GM12874 (cell line): ENCODE results near the gene APRT.
A peak's percentile ranks its signal among the peaks of the same experiment; 100 is the strongest.

Source experiments
- TF ChIP-seq, protein P1 (sequence below): IDR thresholded peaks from 2 replicates; pipeline ENCODE4 v1.5.1; 2011; ENCODE audit warnings: low read depth, mild to moderate bottlenecking, control low read depth, low read length, moderate library complexity; ENCODE audit not compliant: insufficient read depth

The APRT gene

DNA sequence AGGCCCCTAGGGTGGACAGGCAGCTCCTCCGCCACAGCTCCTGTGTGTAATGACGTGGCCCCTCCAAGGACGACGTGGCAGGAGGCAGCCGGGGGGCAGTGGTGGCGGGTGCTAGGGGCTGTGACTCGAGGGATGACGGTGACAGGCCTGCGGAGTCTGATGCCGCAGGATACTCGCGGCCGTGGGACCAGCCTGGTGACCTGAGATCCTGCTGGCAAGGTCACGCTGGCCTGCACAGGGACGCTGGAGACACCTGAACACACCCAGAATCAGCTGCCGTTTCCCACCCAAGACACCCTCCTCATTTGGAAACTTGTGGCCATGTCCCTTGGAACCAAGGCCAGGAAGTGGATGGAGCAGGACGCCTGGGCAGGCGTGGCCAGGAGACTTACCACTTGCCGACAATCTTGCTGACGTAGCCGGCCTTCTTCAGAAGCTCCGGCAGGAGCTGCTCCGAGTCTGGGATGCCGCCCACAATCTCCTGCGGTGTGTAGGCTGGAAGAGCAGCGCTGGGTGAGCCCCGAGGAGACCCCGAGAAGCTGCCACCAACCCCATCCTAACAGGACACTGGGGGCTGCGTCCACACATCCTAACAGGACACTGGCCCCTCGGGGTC is 29.0 kb upstream of the APRT start:
- TF ChIP-seq, protein P1, sequence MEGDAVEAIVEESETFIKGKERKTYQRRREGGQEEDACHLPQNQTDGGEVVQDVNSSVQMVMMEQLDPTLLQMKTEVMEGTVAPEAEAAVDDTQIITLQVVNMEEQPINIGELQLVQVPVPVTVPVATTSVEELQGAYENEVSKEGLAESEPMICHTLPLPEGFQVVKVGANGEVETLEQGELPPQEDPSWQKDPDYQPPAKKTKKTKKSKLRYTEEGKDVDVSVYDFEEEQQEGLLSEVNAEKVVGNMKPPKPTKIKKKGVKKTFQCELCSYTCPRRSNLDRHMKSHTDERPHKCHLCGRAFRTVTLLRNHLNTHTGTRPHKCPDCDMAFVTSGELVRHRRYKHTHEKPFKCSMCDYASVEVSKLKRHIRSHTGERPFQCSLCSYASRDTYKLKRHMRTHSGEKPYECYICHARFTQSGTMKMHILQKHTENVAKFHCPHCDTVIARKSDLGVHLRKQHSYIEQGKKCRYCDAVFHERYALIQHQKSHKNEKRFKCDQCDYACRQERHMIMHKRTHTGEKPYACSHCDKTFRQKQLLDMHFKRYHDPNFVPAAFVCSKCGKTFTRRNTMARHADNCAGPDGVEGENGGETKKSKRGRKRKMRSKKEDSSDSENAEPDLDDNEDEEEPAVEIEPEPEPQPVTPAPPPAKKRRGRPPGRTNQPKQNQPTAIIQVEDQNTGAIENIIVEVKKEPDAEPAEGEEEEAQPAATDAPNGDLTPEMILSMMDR: no peak

DNA sequence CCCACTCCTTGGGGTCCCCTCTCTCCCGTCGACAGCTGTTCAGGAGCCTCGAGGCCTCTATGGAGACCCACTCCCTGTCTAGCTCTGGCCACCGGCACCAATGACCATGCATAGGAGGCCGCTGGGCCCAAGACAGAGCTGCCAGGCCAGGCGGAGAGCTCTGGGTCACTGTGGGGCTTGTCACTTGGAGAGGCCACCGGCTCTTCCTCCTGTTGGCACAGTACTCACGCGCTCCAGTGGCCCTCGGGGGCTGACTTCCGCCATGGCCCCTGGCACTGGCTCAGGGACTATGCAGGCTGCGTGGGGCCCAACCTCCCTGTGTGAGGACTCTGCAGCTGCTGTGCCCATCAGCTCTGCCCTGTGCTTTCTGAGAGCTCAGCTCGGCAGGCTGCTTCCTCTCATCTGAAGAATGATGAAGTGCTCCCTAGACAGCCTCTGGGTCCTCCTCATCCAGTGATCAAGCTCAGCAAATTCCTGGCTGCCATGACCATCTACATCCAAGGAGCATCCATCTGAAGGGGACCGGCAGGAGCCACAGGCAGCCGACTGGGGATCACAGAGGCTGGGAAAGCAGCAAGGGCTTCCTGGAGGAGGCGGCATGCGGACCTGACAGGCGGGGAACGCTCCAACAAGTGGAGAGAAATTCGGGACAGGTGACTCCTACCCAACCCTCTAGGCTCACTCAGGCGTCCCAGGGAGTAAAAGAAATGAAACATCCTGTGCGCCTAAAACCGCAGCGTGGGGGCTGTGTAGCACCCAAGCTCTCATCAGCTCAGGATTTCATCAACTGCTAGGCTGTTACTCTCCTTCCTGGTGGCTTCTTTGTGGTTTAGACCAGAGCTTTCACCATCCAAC is 28.2 kb upstream of the APRT start:
- TF ChIP-seq, protein P1: no peak

DNA sequence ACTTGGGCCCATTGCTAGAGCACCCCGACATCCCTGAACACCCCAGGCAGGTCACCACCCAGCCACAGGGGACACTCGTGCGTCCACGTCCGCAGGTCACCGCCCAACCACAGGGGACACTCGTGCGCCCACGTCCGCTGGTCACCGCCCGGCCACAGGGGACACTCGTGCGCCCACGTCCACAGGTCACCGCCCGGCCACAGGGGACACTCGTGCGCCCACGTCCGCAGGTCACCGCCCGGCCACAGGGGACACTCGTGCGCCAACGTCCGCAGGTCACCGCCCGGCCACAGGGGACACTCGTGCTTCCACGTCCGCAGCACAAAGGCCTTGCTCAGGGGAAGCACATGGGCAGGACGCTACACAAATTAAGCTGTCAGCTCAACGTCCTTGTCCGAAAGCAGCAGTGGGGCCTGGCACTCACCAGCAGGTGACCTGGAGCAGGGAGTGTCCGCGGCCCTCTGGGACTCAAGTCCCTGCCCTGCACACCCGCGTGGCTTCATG is 27.4 kb upstream of the APRT start:
- TF ChIP-seq, protein P1: peak; percentile 34; the same call in 1 of the 2 replicates

DNA sequence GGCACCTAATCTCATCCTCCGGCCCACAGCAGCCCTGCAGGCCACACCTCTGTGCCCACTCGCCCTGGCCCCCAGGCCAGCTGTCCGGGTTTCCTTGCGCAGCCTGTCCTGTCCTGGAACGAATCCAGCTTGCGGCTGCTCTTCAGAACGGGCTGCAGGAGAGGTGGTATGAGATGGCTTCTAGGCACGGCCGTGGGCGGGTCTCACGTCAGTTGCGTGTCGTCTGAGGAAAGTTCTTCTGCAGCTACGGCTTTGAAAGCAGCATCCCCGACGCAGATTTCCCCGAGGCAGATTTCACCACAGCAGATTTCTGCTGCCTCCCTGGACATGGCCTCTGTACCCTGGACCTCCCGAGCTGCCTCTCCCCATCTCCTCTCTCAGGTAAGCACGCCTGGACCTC is 26.8 kb upstream of the APRT start:
- TF ChIP-seq, protein P1: no peak

DNA sequence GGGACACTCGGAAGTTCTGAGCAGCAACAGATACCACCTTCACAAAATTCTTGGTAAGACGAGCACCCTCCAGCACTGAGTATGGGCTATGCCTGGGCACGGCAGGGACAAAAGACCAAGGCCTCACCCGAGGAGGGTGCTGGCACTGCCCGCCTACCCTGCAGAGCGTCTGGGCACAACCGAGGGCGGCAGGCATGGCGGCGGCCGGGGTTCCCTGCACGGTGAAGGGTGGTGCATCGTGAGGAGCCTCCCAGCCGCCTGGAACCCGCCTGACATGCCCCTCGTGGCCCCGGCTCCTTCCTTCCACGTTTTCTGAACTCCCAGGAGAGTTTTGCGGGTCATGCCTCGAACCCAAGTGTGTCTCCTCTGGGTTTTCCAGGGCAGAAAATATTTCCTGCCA is 26.1 kb upstream of the APRT start:
- TF ChIP-seq, protein P1: no peak

DNA sequence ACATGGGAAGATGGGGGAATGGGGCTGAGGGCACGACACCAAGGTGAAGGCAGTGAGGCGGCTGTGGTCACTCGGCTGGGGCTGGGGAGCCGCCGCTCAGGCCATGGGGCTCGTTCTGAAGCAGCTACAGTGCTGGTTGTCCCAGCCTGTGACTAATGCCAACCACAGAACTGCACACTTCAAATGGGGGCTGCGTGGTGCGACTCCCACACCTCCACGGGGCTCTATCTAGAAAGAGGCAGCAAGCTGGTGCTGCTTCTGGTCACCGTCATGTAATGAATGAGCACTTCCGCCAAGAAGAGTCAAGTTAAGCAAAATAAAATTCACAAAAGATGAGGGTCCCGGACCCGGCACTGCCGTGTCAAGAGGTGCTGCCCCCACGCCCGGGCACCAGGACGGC is 25.1 kb upstream of the APRT start:
- TF ChIP-seq, protein P1: no peak

DNA sequence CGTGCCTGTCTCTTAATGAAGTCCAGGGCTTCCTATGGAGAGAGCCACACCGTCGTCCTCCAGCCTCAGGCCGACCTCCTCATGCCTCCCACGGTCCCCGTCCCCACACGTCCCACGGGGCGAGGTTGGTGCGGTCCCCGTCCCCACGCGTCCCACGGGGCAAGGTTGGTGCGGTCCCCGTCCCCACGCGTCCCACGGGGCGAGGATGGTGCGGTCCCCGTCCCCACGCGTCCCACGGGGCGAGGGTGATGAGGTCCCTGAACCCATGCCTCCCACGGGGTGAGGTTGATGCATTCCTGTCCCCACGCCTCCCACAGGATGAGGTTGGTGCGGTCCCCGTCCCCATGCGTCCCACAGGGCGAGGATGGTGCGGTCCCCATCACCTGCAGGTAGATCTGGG is 24.1 kb upstream of the APRT start:
- TF ChIP-seq, protein P1: no peak
